AG09309 (cell line): ENCODE data around the gene ZCCHC2.
A peak's percentile ranks its signal among the peaks of the same experiment; 100 is the strongest.

Experiments used
- DNase-seq: peaks from one replicate; pipeline ENCODE4 v3.0.0-alpha.2; 2010; ENCODE audit warnings: low read depth
- H3K4me3 ChIP-seq: 2 replicates; pipeline ENCODE4 v1.5.1; 2011; ENCODE audit warnings: mild to moderate bottlenecking, low read depth, low read length, moderate library complexity; ENCODE audit not compliant: control insufficient read depth
- CTCF ChIP-seq: IDR thresholded peaks from 2 replicates; pipeline ENCODE4 v1.5.1; 2011; ENCODE audit warnings: mild to moderate bottlenecking, low read depth, low read length, inconsistent platforms; ENCODE audit not compliant: insufficient read depth, control insufficient read depth; ENCODE audit errors: missing control alignments

ZCCHC2 gene

GRCh38 chr18:62586781-62587487 lies 64.1 kb downstream of the ZCCHC2 start:
- TF ChIP-seq CTCF = no peak
- no peak for DNase-seq
- no peak overlapping the region for H3K4me3 ChIP-seq

- no peak overlapping the region for H3K4me3 ChIP-seq
- DNase-seq = no peak
- TF ChIP-seq CTCF = no peak
These were observed 64.9 kb downstream of the ZCCHC2 start for GRCh38 chr18:62587689-62588088.

- no peak for TF ChIP-seq CTCF
- DNase-seq = no peak
- no peak overlapping the region for H3K4me3 ChIP-seq
These were observed 65.4 kb downstream of the ZCCHC2 start for GRCh38 chr18:62588217-62588616.

- no peak for TF ChIP-seq CTCF
- DNase-seq = no peak
- no peak overlapping the region for H3K4me3 ChIP-seq
These were observed 68.2 kb downstream of the ZCCHC2 start for GRCh38 chr18:62590799-62591590.

GRCh38 chr18:62596145-62597005 lies 73.5 kb downstream of the ZCCHC2 start:
- DNase-seq = no peak
- no peak for TF ChIP-seq CTCF
- H3K4me3 ChIP-seq = peak overlapping the region; percentile 43

GRCh38 chr18:62601871-62602270 lies 79.0 kb downstream of the ZCCHC2 start:
- DNase-seq = no peak
- H3K4me3 ChIP-seq = no peak overlapping the region
- no peak for TF ChIP-seq CTCF
